CD4-positive, alpha-beta T cell treated with Interferon gamma for 1 hour (primary cell): ENCODE results near the gene TAS1R3.

Experiments
- DNase-seq: peaks from one replicate; pipeline ENCODE4 v3.0.0-alpha.2; 2020

Gene TAS1R3

GRCh38 chr1:1324524-1325287, 6.4 kb upstream of the TAS1R3 start, which contains the start of the genes CPTP and INTS11:
TSS of gene CPTP (plus strand) at chr1:1324802. CDS start at chr1:1326911, 2,109 bp downstream.
TSS of gene INTS11 (minus strand) at chr1:1324660. CDS start at chr1:1324608, 52 bp downstream.
- DNase-seq, result peak; percentile 95

- DNase-seq, result no peak
Observed at GRCh38 chr1:1325288-1326074, 5.6 kb upstream of the TAS1R3 start.

- no peak for DNase-seq
Observed at GRCh38 chr1:1326075-1326605, 4.9 kb upstream of the TAS1R3 start.

GRCh38 chr1:1327291-1327690, 3.8 kb upstream of the TAS1R3 start:
- no peak for DNase-seq

GRCh38 chr1:1328254-1328653, 2.8 kb upstream of the TAS1R3 start:
- no peak for DNase-seq

- DNase-seq, result no peak
Observed at GRCh38 chr1:1329304-1330210, 1.5 kb upstream of the TAS1R3 start.

GRCh38 chr1:1330366-1331067, 563 bp upstream of the TAS1R3 start:
- no peak for DNase-seq

- no peak for DNase-seq
Observed at GRCh38 chr1:1332031-1332755, 1.1 kb downstream of the TAS1R3 start.

GRCh38 chr1:1332774-1333480, 1.8 kb downstream of the TAS1R3 start:
- DNase-seq, result no peak

GRCh38 chr1:1333551-1334241, 2.6 kb downstream of the TAS1R3 start:
- no peak for DNase-seq

GRCh38 chr1:1334835-1335234, 3.8 kb downstream of the TAS1R3 start:
- DNase-seq, result no peak

GRCh38 chr1:1335283-1335682, 4.2 kb downstream of the TAS1R3 start:
- no peak for DNase-seq

- DNase-seq, result no peak
Observed at GRCh38 chr1:1335792-1336248, 4.7 kb downstream of the TAS1R3 start.

- DNase-seq, result no peak
Observed at GRCh38 chr1:1336446-1336845, 5.4 kb downstream of the TAS1R3 start.

- no peak for DNase-seq
Observed at GRCh38 chr1:1336931-1337792, 6.1 kb downstream of the TAS1R3 start.

GRCh38 chr1:1337793-1338147, 6.7 kb downstream of the TAS1R3 start:
- no peak for DNase-seq

GRCh38 chr1:1338278-1338677, 7.2 kb downstream of the TAS1R3 start:
- DNase-seq, result no peak

- DNase-seq, result no peak
Observed at GRCh38 chr1:1340185-1340584, 9.1 kb downstream of the TAS1R3 start.
